WI38 (cell line): ENCODE results near the gene PLD3.
A peak's percentile ranks its signal among the peaks of the same experiment; 100 is the strongest.
"Not testable (repeated sequence)": the region's sequence is repeated elsewhere in the genome, so short reads cannot be mapped to it uniquely, and the experiment has no call there.

Experiments
- H3K4me3 ChIP-seq: 2 replicates; pipeline ENCODE4 v1.5.1; 2011; ENCODE audit warnings: low read depth, mild to moderate bottlenecking, control low read depth, low read length
- CTCF ChIP-seq: IDR thresholded peaks from 2 replicates; pipeline ENCODE4 v1.5.1; 2012; ENCODE audit warnings: low read depth, mild to moderate bottlenecking, control low read depth, low read length

Gene PLD3

GRCh38 chr19:40365613-40366401 lies 17.3 kb downstream of the PLD3 start:
- no peak for TF ChIP-seq CTCF
- peak overlapping the region; percentile 56 for H3K4me3 ChIP-seq

GRCh38 chr19:40366697-40367561 lies 18.4 kb downstream of the PLD3 start:
- H3K4me3 ChIP-seq, result peak overlapping the region; percentile 56
- TF ChIP-seq CTCF, result no peak

GRCh38 chr19:40367577-40368434 lies 19.3 kb downstream of the PLD3 start:
- no peak overlapping the region for H3K4me3 ChIP-seq
- no peak for TF ChIP-seq CTCF

- H3K4me3 ChIP-seq, result no peak overlapping the region
- TF ChIP-seq CTCF, result no peak
Observed at GRCh38 chr19:40369797-40370196, 21.3 kb downstream of the PLD3 start.

GRCh38 chr19:40370253-40370652 lies 21.8 kb downstream of the PLD3 start:
- H3K4me3 ChIP-seq, result not testable (repeated sequence)

GRCh38 chr19:40370997-40371801 lies 22.7 kb downstream of the PLD3 start:
- H3K4me3 ChIP-seq, result no peak overlapping the region
- no peak for TF ChIP-seq CTCF

- no peak for TF ChIP-seq CTCF
Observed at GRCh38 chr19:40371802-40372122, 23.3 kb downstream of the PLD3 start.

More at GRCh38 chr19:40371802-40372122, 23.3 kb downstream of the PLD3 start:
- H3K4me3 ChIP-seq, result no peak overlapping the region
